NCI-H1694 (cell line): ENCODE data around the gene WBP1.
"Not testable (repeated sequence)": the region's sequence is repeated elsewhere in the genome, so short reads cannot be mapped to it uniquely, and the experiment has no call there.

Source experiments
- DNase-seq: peaks from one replicate; lab custom pipeline; 2025; lab: John Stamatoyannopoulos, UW

Gene WBP1

DNA sequence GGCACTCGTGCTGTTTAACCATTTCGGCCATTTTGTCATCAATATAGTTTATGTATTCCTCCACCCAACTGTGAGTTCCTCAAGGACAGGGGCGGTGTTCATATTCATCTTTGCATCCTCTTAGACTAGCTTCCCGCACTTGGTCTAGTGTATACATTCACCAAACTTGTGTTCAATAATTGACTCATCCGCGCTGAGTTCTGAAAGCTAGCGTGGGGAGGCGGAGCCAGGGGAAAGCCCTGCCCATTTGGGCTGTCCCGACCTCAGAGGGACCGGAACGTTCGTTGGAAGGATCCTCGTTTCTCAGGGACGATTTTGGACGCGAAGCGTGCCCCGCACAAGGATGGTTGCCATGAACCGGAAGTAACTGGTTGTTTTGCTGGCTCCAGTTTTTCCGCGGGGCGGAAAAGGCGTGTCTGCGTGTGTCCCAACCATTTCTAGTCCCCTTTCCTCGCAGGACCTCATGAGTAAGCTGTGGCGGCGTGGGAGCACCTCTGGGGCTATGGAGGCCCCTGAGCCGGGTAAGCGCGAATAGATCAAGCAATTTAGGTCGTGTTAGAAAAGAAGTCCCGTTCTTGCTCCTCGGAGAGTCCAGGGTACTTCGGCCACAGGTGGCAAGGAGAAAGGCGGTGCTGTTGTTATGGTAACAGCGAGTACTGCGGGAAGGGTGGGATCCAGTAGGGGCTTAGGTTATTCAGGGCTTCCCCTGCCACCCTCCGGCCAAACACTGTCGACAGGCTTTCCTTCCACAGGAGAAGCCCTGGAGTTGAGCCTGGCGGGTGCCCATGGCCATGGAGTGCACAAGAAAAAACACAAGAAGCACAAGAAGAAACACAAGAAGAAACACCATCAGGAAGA, 3.4 kb upstream of the WBP1 start, which contains the start of gene INO80B:
INO80B (plus strand) TSS at position 434 of the 858 bp plus-strand sequence; CDS start at position 464, 30 bp downstream.
- peak; percentile 94 for DNase-seq

GRCh38 chr2:74457129-74457548, 1.1 kb upstream of the WBP1 start:
- peak; percentile 50 for DNase-seq

GRCh38 chr2:74457549-74458131, 598 bp upstream of the WBP1 start:
- DNase-seq: peak; percentile 51

DNA sequence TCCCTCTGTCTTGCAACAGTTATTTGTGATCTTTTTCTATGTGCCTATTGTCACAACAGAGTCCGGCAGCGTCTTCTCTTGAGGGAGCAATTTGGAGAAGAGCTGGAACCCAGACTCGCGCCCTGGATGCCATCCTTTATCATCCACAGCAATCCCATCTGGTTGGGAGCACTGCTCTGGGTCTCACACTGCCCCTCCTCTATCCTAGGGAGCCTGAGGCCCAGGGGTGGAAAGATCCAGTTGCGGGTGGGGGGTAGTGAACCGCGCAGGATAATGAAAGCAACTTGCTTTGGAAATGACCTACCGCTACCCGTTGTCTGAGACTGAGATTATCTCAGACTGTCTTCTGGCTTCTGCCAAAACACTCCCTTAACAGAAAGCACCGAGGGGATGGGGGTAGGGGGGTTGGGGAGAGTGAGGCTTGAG, 713 bp downstream of the WBP1 start:
- DNase-seq: no peak

DNA sequence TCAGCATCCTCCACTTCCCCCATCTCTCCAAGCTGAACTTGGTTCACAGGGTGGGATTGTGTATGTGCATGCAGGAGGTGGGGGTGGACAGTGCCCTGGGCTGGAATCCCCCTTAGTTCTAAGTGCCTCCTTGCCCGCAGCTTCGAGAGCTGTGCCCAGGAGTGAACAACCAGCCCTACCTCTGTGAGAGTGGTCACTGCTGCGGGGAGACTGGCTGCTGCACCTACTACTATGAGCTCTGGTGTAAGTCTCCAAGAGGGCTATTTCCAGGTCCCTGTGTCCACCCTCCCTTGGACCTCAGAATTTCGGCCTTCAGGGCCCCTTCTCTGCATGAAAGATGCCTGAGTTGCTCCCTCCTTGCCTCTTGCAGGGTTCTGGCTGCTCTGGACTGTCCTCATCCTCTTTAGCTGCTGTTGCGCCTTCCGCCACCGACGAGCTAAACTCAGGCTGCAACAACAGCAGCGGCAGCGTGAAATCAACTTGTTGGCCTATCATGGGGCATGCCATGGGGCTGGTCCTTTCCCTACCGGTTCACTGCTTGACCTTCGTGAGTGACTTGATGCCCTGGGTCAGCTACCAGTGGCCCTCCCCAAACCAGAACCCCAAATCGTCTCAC, 1.4 kb downstream of the WBP1 start:
- not testable (repeated sequence) for DNase-seq

DNA sequence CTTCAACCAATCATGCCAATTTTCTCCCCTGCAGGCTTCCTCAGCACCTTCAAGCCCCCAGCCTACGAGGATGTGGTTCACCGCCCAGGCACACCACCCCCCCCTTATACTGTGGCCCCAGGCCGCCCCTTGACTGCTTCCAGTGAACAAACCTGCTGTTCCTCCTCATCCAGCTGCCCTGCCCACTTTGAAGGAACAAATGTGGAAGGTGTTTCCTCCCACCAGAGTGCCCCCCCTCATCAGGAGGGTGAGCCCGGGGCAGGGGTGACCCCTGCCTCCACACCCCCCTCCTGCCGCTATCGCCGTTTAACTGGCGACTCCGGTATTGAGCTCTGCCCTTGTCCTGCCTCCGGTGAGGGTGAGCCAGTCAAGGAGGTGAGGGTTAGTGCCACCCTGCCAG, 1.9 kb downstream of the WBP1 start:
- not testable (repeated sequence) for DNase-seq

GRCh38 chr2:74461187-74462053, 3.2 kb downstream of the WBP1 start:
- no peak for DNase-seq

- no peak for DNase-seq
These were observed 4.0 kb downstream of the WBP1 start for GRCh38 chr2:74462054-74462785.

DNA sequence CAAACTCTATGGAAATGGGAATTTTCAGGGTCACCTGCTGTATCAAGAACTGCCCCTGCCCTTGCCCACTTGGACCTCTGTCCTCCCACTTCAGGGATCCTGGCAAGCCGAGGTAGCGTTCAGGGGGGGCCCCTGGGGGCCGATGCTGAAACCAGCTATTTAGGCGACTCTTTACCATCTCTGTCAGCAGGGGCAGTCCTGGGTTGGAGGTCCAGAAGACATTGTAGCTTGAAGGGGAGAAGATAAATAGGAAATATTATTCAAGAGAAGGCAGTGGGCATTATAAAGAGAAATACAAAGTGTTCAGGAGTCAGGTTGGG, 4.5 kb downstream of the WBP1 start:
- no peak for DNase-seq

GRCh38 chr2:74464406-74464805, 6.2 kb downstream of the WBP1 start:
- no peak for DNase-seq

DNA sequence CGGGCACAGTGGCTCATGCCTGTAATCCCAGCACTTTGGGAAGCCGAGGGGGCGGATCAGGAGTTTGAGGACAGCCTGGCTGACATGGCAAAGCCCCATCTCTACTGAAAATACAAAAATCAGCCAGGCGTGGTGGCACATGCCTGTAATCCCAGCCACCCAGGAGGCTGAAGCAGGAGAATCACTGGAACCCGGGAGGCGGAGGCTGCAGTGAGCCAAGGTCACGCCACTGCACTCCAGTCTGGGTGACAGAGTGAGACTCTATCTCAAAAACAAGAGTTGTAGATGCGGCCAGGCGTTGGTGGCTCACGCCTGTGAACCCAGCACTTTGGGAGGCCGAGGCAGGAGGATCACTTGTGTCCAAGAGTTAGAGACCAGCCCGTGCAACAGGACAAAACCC, 12.5 kb downstream of the WBP1 start:
- DNase-seq: not testable (repeated sequence)

DNA sequence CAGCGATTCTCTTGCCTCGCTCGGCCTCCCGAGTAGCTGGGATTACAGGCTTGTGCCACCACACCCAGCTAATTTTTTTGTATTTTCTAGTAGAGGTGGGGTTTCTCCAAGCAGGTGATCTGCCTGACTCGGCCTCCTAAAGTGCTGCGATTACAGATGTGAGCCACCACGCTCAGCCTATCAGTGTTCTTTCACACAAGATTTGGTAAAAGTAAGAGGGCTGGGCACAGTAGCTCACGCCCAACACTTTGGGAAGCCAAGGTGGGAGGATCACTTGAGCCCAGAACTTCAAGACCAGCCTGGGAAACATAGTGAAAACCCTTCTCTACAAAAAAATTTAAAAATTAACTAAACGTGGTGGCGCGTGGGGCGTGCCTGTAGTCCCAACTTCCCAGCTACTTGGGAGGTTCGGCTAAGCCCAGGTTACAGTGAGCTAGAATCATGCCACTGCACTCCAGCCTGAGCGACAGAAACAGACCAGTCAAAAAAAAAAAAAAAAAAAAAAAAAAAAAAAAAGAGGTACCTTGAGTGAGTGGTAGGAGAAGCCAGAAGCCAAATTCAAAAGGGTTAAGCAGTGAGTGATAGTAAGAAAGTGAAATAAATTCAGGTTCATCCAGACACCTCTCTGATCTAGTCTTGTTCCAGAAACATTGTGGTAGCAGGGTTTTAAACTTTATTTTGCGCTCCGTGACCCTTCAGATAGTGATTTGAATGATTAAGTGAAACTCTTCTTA, 13.3 kb downstream of the WBP1 start:
- no peak for DNase-seq

- DNase-seq: peak; percentile 93
These were observed 14.1 kb downstream of the WBP1 start, which contains the start of gene MRPL53 for GRCh38 chr2:74472086-74472944. Gene MRPL53 (minus strand): TSS chr2:74472680. CDS start chr2:74472660, 20 bp downstream.

DNA sequence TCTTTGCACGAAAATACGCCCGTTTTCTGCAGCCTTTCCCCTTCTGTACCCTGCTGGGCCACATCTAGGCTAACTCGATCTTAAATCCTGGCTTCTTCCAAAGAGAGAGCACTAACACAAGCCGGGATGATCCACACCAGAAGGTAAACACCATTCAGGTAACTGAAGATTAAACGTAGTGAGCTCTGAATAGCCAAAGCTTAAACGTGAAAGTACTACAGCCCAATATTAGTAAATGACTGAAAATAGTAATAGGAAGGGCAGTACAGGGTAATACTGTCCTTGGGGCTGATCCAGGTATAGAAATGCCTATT, 14.7 kb downstream of the WBP1 start:
- DNase-seq: no peak

GRCh38 chr2:74474481-74474880, 16.2 kb downstream of the WBP1 start:
- no peak for DNase-seq

DNA sequence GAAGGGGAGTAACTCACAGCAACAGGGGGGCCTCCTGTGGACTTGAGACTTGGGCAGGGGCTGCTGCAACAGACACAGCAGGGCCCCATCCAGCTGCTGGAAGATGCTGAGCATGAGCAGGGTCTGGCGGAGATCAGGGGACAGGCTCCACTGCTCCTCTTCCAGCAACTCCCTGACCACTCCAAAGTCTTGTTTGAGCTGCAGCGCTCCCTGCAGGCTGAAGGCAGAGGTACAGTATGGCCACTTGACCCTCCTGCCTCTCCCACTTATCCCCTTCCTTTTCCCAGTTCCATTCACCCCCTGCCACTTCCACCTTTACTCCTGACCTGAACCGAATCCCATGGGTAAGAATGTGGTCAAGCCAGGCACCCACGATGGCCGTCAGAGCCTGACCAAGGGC, 16.7 kb downstream of the WBP1 start:
- no peak for DNase-seq

DNA sequence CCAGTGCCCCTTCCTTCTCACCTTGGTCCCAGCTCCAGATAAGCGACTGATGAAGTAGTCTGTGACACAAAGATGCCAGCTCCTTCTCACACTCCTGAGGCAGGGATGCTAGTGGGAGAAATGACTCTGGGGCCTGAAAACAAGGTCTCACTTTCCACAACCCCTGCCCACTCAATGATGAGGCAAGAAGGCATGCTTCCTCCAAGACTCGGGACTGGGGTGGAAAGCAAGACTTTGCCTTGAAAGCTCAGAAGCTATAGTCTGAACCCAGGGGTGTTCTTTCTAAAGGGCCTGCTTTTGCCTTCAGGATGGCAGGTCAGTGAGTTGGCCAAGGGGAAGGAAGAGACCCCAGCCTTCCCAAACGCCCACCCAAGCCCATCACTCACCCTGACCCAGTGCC, 23.2 kb downstream of the WBP1 start:
- no peak for DNase-seq

- DNase-seq: no peak
These were observed 23.9 kb downstream of the WBP1 start for GRCh38 chr2:74481961-74482800.
